A204.1 (cell line): ENCODE results near the gene ARHGDIB.

Source experiments
- FAIRE-seq: peaks from 2 replicates; lab custom pipeline; 2012; peaks lifted over from hg19 to GRCh38; lab: Jason Lieb, UNC

ARHGDIB gene

DNA sequence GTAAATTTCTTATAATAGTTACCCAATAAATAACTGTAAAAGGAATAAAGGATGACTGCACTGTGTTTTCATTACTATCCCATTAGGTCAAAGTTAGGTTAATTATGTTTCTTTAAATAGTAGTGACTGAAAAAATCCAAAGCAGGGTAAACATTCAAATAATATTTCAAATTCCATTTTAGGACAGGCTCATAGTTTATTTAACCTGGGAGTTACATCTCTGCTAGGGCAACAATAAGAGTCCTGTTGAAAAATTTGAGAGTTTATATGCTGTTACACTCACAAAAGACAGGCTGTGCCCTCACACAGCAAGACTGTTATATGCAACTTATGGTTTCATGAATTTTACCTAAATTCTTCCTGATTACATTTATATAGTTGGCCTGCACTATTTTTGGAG is 31.1 kb downstream of the ARHGDIB start:
- no peak for FAIRE-seq

DNA sequence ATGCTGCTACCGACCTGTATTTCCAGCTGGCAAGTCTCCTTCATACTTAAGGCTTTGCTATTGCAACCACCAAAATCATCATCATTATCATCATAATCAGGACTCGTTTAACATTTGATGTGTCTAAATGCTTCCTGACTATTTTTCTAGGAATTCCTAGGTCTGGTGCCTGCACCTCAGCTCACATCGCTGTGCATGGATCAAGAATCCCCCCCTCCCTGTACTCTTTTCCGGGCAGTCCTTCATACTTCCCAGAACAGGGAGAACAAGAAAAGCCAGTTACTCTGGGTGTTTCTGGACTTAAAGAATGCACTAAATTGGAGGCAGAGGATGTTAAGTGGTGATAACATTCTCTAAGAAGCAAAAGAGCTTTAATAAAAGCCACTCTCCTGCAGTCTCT is 32.5 kb downstream of the ARHGDIB start:
- no peak for FAIRE-seq

DNA sequence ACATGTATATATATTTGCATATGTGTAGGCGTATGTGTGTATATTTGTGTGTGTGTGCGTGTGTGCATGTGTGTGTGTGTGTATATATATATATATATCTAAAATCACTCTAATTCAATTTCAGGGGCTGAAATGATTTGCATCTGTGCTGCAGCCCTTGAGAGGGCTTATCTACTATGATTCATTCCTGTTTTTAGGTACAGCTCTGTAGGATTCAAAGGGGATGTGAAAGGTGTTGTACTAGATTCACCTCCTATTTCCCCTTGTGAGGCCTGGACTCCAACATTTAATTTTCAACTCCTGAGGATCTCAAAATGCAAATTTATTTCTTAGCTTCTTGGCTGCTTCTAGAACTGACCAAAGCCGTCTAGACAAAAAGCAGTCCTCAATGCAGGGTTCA is 34.1 kb downstream of the ARHGDIB start:
- FAIRE-seq = no peak

DNA sequence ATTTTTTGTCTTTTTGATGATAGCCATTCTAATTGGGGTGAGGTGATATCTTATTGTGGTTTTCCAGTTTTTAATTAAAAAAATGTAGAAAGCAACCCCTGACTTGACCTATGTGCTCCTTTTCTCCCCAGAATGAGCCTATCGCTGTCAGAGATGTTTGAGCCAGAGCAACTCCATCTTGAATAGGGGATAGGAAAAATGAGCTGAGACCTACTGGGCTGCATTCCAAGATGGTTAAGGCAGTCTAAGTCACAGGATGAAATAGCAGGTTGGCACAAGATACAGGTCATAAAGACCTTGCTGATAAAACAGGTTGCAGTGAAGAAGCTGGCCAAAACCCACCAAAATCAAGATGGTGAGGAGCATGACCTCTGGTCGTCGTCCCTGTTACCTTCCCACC is 36.9 kb downstream of the ARHGDIB start:
- no peak for FAIRE-seq

DNA sequence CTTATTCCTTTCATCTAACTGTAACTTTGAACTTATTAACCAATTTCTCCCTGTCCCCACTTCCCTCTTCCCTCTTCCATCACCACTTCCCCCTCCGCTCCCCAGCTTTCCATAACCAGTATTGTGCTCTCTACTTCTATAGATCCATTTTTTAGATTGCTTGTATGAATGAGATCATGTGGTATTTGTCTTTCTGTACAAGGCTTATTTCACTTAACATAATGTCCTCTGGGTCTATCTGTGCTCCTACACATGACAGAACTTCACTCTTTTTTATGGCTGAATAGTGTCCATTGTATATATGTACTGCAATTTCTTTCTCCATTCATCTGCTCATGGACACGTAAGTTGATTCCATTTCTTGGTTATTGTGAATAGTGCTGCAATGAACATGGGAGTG is 37.5 kb downstream of the ARHGDIB start:
- FAIRE-seq = no peak

DNA sequence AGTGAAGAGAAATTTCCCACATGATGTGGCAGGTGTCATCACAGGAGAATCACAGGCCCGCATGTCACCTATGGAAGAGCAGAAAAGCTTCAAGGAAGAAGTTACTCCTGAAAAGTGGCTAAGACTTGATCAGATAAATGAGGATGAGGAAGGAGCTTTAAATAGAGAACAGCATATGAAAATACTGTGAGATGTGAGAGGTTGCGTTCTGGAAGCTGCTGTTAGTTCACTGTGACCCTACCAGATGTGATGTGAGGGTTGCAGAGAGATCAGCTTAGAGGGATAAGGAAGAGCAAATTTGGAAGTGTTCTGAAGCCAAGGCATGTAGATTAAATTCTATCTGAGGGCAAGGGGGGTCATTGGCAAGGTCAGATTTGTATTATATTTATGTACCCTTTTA is 40.2 kb downstream of the ARHGDIB start:
- no peak for FAIRE-seq

DNA sequence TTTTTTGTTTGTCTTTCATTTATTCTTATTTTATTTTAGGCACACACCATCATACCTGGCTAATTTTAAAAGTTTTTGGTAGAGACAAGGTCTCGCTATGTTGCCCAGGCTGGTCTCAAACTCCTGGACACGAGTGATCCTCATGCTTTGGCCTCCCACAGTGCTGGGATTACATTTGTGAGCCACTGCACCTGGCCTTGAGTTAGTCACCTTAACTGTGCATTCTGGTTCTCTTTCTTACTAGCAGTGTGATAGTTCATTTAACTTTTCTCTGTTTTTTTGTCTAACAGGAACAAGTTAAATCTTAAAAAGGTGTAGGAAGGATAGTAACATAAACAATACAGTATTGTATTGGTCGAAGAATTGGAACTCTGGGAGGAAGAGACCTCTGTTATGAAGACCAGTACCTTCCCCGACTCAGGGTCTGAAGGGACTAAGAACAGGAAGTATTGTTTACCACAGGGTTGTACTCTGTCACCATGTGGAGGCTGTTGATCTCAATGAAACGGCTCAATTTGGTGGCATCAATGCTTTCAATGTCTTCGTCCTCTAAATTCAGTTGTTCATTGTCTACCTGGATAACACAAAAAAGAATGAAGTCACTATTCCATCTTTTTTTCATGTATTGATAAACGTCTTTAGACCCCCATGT is 40.8 kb downstream of the ARHGDIB start:
- no peak for FAIRE-seq

DNA sequence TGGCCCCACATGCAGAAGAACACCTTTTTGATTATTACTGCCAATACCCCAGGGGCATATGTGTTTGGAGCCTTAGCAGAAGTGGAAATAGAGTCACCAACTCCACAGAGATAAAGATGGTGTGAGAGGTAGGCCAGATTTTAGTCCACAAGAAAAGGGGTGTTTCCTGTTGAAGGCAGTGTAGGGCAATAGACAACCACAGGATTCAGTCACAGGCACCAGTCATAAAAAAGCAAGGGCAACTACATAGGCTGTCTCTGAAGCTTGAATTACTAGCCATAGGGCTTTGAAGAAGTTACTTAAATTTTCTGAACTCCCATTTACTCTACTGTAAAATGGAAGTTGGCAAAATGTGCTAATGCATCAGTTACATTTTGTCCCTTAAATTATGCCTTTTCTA is 41.9 kb downstream of the ARHGDIB start:
- FAIRE-seq = no peak

DNA sequence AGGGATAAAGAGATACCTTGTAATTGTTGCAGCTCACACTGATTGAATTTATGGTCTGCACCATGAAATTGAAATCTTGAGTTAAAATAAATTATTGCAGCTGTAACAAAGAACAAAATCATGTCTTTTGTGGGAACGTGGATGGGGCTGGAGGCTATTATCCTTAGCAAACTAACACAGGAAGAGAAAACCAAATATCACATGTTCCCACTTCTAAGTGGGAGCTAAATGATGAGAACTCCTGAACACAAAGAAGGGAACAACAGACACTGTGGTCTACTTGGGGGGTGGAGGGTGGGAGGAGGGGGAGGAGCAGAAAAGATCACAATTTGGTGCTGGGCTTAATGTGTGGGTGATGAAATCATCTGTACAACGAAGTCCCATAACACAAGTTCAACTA is 45.7 kb downstream of the ARHGDIB start:
- FAIRE-seq = no peak

DNA sequence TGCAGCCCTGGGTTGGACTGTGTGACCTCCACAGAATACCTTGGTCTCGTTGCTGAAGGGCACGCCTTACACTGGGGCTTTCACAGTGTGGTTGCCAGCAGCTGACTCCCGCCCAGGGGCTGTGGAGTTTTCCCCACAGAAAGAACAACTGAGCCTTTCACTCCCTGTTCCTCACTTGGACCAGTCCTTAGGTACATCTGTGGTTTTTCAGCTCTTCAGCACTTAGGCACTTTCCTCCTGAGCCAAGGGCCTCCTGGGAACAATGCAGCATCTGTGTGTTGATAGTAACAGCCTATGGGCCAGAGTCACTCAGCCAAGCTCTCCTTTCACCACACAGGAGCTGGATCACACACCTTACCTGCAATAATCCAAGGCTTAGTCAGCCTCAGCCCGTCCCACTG is 48.0 kb downstream of the ARHGDIB start:
- FAIRE-seq = no peak

DNA sequence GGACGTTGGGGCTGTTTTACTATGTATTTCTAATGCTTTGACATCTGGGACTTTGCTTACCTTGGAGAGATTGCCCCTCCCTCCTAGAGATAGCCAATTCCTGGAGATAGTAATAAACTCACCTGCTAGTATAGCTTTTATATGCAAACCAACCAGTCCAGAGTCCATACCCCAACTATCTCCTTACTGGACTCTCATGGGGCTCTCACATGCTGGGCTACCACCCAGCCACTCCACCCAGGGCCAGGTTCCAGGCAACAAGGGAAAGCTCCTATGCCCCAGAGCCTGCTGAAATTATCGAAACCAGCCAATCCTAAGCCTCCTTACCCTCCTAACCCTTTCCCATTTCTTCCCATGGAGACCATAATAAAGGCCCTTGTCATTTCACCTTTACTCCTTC is 50.3 kb downstream of the ARHGDIB start:
- FAIRE-seq = no peak

DNA sequence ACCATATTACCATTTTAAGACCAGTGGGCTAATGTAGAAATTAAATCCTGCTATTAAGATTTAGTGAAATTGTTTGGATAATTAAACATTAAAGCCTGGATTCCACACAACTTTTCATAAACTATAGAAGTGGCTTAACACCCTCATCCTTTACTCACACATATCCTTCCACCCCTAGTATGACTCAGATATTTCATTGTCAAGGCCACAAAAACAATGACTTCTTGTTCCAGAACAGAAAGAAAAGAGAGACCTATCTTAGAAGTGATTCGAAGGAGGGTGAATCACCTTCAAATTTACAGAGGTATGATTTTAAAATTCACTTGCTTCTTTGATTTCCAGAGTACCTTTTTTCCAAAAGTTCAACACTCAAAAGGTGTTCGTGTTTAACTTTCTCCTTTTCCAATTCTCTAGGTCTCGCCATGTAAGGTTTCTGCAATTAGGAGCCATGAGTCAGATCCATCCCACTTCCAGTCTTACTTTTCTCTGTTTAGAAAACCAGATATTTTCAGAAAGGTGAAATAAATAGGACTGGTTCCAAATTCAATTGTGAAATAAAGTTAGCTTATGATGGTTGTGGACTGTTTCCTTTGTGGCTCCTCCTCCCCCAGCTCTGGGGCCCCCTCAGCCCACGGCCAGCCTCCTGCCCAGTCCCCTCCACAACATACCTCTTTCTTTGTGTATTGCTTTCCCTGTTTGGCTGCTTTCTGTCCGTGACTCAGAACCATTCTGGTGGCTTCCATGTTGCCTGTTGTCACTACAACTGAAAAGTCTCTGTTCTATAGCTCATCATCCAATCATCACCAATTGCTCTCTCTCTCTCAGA is 51.1 kb downstream of the ARHGDIB start:
- FAIRE-seq = no peak

DNA sequence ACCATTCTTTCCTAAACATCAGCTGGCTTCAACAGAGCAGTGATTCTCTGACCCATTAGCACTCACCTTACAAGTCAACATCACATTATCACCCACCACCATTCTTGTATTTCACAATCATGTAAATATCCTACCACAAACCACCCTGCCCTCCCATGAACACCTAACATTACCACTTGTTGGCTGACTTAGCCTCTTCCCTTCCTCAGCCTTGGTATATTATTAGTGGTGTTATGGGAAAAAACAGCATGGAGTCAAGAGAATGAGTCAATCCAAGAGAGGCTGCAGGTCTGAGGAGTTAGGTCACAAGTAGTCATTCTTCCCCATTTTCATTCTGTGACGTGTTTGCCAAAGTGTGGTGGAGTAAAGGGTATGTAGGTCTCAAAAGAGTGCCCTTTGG is 53.4 kb downstream of the ARHGDIB start:
- FAIRE-seq = no peak

DNA sequence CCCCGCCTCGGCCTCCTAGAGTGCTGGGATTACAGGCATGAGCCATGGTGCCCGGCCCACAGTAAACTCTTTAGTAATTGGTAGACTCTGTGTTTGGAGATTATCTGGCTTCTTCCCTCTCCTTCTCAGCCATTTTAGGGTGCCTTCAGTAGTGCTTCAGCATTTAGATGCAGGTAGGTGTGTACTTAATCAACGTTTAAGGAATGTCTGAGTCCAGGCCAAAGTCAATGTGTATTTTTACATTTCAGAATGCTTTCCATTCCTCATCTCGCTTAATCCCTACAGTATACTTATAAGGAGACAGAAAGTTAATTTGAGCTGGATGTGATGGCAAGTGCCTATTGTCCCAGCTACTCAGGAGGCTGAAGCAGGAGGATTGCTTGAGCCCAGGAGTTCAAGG is 55.3 kb downstream of the ARHGDIB start:
- no peak for FAIRE-seq

DNA sequence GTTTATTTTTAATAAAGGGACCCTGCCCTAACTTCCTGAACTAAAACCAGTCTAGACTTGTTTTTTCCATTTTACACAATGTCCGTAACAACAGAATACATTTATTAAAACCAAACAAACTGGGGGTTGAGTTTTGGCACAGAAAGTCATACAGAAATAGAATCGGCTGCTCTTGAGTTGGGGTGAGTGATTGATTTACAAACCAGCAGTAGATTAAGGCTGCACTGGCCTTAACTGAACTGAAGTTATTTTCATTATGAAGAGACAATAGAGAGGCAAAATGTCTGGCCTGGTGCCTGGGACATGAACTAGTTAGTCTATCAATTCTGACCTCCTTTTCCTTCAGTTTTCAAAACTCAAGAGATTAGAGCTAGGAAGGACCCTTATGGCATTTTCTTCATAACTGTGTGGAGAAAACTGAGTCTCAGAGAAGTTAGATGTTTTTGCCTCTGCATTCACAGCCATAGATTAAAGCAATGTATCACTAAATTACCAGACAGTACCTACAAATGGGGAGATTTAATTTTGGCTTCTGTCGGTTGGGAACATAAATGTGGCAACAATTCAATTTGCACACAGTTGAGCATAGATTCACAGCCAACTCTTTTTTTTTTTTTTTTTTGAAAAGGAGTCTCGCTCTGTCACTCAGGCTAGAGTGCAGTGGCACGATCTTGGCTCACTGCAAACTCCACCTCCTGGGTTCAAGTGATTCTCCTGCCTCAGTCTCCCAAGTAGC is 56.0 kb downstream of the ARHGDIB start:
- FAIRE-seq = no peak

DNA sequence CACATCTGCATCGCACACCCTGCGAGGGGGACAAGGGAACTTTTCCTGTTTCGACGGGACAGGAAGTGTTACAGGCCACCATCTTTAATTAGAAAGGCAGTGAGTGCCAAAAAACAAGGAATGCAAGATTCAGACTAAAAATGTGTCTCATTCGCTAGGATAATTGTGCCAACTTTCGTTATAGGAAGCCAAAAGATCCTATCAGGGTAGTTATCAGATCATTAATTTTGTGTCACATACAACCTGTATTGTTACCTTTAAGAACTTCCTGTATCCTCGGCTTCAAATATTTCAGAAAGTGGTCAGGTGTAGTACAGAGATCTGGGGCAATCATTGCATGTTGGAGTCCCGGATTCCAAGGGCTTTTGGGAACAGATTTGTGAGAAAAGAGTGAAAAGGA is 56.5 kb downstream of the ARHGDIB start:
- FAIRE-seq = no peak

DNA sequence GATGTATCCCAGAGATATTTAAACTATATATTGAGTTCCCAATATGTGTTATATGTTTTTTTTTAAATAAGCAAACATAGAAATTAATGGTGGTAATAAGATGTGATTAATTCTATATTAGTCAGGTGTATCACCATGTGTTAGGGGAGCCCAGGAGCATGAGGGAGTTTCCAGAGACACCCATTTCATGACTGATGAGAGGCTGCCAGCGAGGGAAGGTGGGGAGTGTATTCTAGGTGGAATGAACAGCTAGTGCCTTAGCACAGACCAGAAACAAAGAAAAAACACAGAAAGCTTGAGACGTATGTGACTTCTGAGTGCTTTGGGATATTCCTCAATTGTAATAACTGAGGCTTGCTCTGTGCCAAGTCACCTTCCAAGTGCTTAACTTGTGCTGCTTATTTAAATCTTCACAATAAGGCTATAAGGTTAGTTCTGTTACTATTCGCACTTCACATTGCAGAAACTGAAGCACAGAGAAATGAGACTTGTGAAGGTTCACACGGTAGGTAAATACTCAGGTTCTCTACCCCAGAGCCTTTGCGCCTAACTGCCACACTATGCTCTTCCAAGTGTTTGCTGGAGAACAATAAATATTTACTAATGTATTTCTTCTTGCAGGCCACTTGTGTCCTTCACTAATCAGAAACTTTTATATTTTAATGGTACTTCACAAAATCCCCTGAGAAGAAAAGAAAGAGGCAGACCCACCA is 57.9 kb downstream of the ARHGDIB start:
- FAIRE-seq = no peak

DNA sequence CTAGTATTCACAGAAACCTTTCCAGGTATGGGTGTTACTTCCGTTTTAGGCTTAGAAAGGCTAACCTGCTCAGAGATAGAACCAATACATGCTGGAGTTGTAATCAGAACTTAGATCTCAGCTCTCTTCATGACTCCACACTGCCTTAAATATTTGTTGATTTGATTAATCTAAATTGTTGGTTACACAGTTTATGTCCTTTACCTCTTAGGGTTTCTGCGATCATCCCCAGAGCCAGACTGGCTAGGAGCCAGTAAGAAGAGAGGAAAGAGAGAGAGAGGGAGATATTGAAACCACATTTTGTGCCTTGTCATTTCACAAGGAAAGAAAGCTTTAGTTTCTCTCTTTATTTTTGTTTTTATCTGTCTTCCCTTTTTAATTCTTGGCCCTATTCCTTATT is 58.9 kb downstream of the ARHGDIB start:
- FAIRE-seq = no peak

DNA sequence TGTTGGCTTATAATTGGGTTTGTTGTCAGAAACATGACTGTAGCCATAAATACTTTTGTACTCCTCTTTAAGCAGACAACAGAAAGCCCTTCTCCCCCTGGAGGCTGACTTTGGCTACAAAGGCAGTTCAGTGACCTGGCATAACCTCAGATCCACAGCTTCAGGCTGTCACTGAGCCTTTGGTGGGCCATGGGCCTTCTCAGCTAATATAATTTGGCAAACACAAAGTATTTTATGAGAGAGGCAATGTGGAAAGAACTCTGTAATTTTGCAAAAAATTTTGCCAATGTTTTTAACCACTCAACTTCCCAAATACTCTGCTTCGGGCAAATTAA is 60.2 kb downstream of the ARHGDIB start:
- FAIRE-seq = no peak

DNA sequence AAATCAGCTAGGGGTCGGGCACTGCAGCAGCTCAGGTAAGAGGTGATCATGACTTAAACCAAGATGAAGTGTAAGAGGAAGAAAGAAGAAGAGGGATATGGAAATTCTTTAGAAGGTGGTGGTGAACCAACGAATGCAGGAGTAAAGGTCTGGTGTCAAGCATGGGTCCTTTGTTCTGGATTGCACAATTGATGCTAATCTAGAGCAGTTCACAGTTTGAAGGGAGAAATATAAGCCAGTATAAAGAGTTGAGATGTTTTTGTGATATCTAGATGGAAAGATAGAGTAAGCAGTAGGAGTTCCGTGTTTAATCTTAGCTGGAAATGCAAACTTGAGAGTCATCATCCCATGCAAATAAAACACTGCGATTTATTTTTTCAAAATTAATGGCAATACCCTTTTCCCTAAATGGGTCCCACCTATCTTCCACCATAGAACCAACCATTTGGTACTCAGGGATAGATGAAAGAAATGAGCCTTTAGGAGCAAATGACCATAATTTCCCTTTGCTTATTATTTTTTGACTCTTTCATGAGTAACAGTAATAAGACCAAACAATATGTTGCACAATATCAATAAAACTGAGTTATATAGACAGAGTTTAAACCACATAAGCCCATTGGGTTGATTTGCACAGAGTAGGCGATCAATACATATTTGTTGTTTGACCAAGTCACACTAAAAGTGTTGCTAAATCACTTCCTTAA is 60.7 kb downstream of the ARHGDIB start:
- FAIRE-seq = no peak

DNA sequence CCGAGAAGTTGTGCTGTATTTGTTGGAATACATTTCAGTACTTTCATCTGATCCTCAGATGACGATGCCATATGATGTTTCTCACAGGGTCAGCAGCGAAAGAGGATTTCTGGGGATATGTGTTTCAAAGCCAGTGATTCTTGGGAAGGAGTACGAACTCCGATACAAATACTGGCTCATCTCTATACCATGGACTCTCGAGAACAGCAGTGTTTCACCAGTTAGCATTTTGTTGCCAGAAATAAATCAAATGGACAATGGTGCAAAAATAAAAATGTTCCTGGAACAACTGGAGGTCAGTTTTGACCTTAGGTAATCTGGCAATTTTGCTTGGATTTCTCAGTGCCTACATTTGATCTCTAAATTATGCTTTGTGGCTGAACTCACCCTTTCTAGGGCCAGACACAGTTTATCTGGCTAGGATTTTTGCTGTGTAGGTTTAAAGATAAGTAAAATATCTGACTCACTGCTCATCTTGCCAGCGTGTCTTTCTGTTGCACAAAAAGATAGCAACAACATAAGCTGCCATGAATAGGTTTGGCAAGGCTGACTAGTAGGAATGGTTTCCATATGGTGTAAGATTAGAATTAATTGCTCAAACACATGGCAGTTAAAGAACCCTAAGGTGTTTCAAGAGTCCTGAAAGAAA is 64.8 kb downstream of the ARHGDIB start:
- no peak for FAIRE-seq
